SK-N-SH treated with all-trans-retinoic acid at 6 μM for 48 hours (cell line): ENCODE results near the gene AUTS2.

Experiments used
- PPARA ChIP-seq: fragments of 250-450 bp; sonication (Bioruptor Pico); IDR thresholded peaks from 2 replicates; pipeline ENCODE4 v1.5.0; 2020; ENCODE audit warnings: mild to moderate bottlenecking, borderline replicate concordance
- ZC3H10 ChIP-seq: fragments of 250-450 bp; sonication (Bioruptor Pico); IDR thresholded peaks from 2 replicates; pipeline ENCODE4 v1.5.1; 2021; ENCODE audit warnings: mild to moderate bottlenecking, moderate library complexity
- ZFP3 ChIP-seq: fragments of 250-450 bp; sonication (Bioruptor Pico); IDR thresholded peaks from 2 replicates; pipeline ENCODE4 v1.5.0; 2020; ENCODE audit warnings: mild to moderate bottlenecking, moderate library complexity
- ZNF565 ChIP-seq: fragments of 450-650 bp; formaldehyde crosslinking; conservative IDR thresholded peaks from 2 replicates; pipeline ENCODE4 v1.5.0; 2020; ENCODE audit warnings: low read depth, mild to moderate bottlenecking, moderate library complexity

DNA sequence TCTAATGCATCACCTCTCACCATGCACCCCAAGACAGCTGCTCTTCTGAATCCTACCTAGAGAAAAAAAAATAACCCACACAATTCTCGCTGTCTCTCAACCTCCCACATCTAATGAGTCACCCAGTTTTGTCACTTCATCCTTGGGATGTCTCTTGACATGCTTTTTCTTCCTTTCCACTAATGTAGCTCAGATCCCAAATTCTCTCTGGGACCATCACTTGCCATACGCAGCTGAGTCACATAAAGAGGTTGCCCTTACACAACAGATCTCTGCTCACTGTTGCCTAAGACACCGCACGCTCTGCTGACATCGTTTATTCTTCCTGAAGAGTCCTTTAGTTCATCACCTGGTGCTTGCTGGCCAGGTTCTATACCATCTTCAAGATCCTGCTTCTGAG lies 927.7 kb downstream of the AUTS2 start:
- TF ChIP-seq ZFP3 (CRISPR knock-in tag) (no peak), PPARA (no peak), ZC3H10 (no peak), ZNF565 (no peak)
